Measurements from ENCODE around the gene PCNX4. TPM values are rescaled to one million over a fixed set of nuclear protein-coding genes. Genes with fewer than 3 reads are reported as not detected.

Gene PCNX4
- total RNA-seq, 2 donors from 2014 or later: 49.9 to 136 TPM

- Histone ChIP-seq H3K36me3 (no peaks in the 10 kb centered on the region), H3K27me3 (replicated peaks; ENCODE audit: insufficient read depth) (no peaks in the 10 kb centered on the region), H3K9me3 (no peaks in the 10 kb centered on the region), H3K4me1 (replicated peaks) (no peaks in the 10 kb centered on the region), H3K27ac (no peak overlapping the region), H3K4me3 (no peak overlapping the region)
- intact Hi-C loops (cut with DNase I): no loop called here
- WGBS: 96% methylated on average over 2 of the region's 2 CpGs
- no peak for TF ChIP-seq CTCF (IDR thresholded peaks at IDR 0.05)
- no peak for TF ChIP-seq POLR2AphosphoS5 (IDR thresholded peaks at IDR 0.05)
- TF ChIP-seq POLR2A (IDR thresholded peaks at IDR 0.05): no peak
- DNase-seq (ENCODE audit: low spot score): no peak
Measured at GRCh38 chr14:60171690-60172089, 80.0 kb downstream of the PCNX4 start.

GRCh38 chr14:60174352-60175254 lies 82.9 kb downstream of the PCNX4 start:
- TF ChIP-seq CTCF (IDR thresholded peaks at IDR 0.05) (no peak), POLR2A (IDR thresholded peaks at IDR 0.05) (no peak), POLR2AphosphoS5 (IDR thresholded peaks at IDR 0.05) (no peak)
- 76% methylated on average over 11 of the region's 11 CpGs for WGBS
- no peaks in the 10 kb centered on the region for H3K36me3 ChIP-seq
- H3K4me3 ChIP-seq: no peak overlapping the region
- no peak overlapping the region for H3K27ac ChIP-seq
- no peaks in the 10 kb centered on the region for H3K9me3 ChIP-seq
- DNase-seq (ENCODE audit: low spot score): no peak
- intact Hi-C loops (cut with DNase I): no loop called here
- H3K27me3 ChIP-seq (replicated peaks; ENCODE audit: insufficient read depth): no peaks in the 10 kb centered on the region
- no peaks in the 10 kb centered on the region for H3K4me1 ChIP-seq (replicated peaks)

GRCh38 chr14:60175255-60175902 lies 83.7 kb downstream of the PCNX4 start:
- no peaks in the 10 kb centered on the region for H3K36me3 ChIP-seq
- DNase-seq (ENCODE audit: low spot score): no peak
- no peaks in the 10 kb centered on the region for H3K4me1 ChIP-seq (replicated peaks)
- H3K9me3 ChIP-seq: no peaks in the 10 kb centered on the region
- TF ChIP-seq POLR2A (IDR thresholded peaks at IDR 0.05) (no peak), CTCF (IDR thresholded peaks at IDR 0.05) (no peak), POLR2AphosphoS5 (IDR thresholded peaks at IDR 0.05) (no peak)
- H3K4me3 ChIP-seq: no peak overlapping the region
- intact Hi-C loops (cut with DNase I): no loop called here
- 89% methylated on average over 2 of the region's 2 CpGs for WGBS
- no peaks in the 10 kb centered on the region for H3K27me3 ChIP-seq (replicated peaks; ENCODE audit: insufficient read depth)
- H3K27ac ChIP-seq: no peak overlapping the region

GRCh38 chr14:60178164-60178563 lies 86.4 kb downstream of the PCNX4 start:
- H3K36me3 ChIP-seq: no peaks in the 10 kb centered on the region
- 93% methylated on average over 1 of the region's 1 CpG for WGBS
- intact Hi-C loops (cut with DNase I): no loop called here
- no peak overlapping the region for H3K4me3 ChIP-seq
- no peaks in the 10 kb centered on the region for H3K9me3 ChIP-seq
- H3K27me3 ChIP-seq (replicated peaks; ENCODE audit: insufficient read depth): no peaks in the 10 kb centered on the region
- no peak for TF ChIP-seq POLR2AphosphoS5 (IDR thresholded peaks at IDR 0.05)
- TF ChIP-seq CTCF (IDR thresholded peaks at IDR 0.05): no peak
- TF ChIP-seq POLR2A (IDR thresholded peaks at IDR 0.05): no peak
- H3K27ac ChIP-seq: no peak overlapping the region
- H3K4me1 ChIP-seq (replicated peaks): no peaks in the 10 kb centered on the region
- no peak for DNase-seq (ENCODE audit: low spot score)

Measured in prostate gland (tissue), 2 donors.